PFSK-1 (cell line): ENCODE results near the gene KMT2D.

ENCODE experiments used
- FOXP2 ChIP-seq: optimal IDR thresholded peaks from 2 replicates; pipeline ENCODE3; 2011; ENCODE audit warnings: borderline replicate concordance, control low read depth, inconsistent platforms; ENCODE audit not compliant: insufficient read depth; ENCODE audit errors: extremely low read length, extremely low read depth
- POLR2AphosphoS5 ChIP-seq: IDR thresholded peaks from 2 replicates; pipeline ENCODE4 v1.6.1; 2012; ENCODE audit warnings: low read depth, mild to moderate bottlenecking, control low read depth, low read length, moderate library complexity
- SIN3A ChIP-seq: IDR thresholded peaks from 2 replicates; pipeline ENCODE4 v1.6.1; 2012; ENCODE audit warnings: mild to moderate bottlenecking, low read length, moderate library complexity, borderline replicate concordance; ENCODE audit not compliant: insufficient read depth
- TAF1 ChIP-seq: IDR thresholded peaks from 2 replicates; pipeline ENCODE4 v1.6.1; 2012; ENCODE audit warnings: low read length, control low read depth, borderline replicate concordance; ENCODE audit not compliant: insufficient read depth
- TF ChIP-seq, protein P1 (sequence below), 2 experiments: IDR thresholded peaks; 2 replicates each; pipeline versions ENCODE4 v1.6.1 to v1.8.0; 2011 to 2012; ENCODE audit warnings: low read depth in 2 of 2, low read length in 2 of 2, control low read depth in 1 of 2, inconsistent platforms in 1 of 2, mild to moderate bottlenecking in 1 of 2, moderate library complexity in 1 of 2; ENCODE audit not compliant: insufficient read depth in 1 of 2

KMT2D gene

DNA sequence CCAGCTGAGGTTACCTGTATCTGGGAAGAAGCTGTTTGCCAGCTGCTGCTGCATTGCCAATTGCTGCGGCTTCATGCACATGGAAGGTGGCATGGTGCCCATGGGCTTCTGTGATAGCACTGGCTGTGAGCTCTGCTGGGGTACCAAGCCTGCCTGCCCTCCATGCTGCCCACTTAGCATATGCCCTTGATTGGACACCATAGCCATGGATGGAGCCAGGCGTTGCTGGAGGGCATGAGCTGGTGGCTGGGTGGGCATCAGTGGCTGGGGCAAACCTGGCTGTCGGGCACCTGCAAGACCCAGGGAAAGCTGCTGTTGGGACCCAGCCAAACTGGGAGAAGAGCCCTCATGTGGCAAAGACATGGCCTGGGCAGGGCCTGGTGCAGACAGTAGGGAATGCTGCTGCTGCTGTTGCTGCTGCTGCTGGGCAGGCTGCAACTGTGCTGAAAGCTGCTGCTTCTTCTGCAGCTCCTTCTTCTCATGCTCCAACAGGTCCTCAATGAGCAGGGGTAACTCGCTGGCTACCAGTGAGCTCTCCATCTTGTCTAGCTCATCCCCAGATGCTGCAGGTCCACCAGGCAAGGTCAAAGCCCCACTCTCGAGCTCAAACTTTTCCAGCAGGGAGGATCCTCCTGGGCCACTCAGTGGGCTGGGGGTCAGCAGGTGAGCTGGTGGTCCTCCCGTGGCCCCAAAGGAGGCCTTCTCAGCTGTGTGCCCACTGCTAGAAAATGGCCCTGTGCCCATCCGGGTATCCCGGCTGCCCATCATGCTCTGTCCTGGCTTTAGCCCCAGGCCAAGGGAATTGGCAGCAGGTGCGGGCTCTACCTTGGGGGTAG is 23.3 kb downstream of the KMT2D start:
- TF ChIP-seq FOXP2 (no peak), TAF1 (no peak), SIN3A (no peak), POLR2AphosphoS5 (no peak)
- TF ChIP-seq, protein P1, sequence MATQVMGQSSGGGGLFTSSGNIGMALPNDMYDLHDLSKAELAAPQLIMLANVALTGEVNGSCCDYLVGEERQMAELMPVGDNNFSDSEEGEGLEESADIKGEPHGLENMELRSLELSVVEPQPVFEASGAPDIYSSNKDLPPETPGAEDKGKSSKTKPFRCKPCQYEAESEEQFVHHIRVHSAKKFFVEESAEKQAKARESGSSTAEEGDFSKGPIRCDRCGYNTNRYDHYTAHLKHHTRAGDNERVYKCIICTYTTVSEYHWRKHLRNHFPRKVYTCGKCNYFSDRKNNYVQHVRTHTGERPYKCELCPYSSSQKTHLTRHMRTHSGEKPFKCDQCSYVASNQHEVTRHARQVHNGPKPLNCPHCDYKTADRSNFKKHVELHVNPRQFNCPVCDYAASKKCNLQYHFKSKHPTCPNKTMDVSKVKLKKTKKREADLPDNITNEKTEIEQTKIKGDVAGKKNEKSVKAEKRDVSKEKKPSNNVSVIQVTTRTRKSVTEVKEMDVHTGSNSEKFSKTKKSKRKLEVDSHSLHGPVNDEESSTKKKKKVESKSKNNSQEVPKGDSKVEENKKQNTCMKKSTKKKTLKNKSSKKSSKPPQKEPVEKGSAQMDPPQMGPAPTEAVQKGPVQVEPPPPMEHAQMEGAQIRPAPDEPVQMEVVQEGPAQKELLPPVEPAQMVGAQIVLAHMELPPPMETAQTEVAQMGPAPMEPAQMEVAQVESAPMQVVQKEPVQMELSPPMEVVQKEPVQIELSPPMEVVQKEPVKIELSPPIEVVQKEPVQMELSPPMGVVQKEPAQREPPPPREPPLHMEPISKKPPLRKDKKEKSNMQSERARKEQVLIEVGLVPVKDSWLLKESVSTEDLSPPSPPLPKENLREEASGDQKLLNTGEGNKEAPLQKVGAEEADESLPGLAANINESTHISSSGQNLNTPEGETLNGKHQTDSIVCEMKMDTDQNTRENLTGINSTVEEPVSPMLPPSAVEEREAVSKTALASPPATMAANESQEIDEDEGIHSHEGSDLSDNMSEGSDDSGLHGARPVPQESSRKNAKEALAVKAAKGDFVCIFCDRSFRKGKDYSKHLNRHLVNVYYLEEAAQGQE (IDR thresholded peaks at IDR 0.05; ENCODE audit: insufficient read depth in 1 of 2, low read depth in 2 of 2, low read length in 2 of 2), result no peak

DNA sequence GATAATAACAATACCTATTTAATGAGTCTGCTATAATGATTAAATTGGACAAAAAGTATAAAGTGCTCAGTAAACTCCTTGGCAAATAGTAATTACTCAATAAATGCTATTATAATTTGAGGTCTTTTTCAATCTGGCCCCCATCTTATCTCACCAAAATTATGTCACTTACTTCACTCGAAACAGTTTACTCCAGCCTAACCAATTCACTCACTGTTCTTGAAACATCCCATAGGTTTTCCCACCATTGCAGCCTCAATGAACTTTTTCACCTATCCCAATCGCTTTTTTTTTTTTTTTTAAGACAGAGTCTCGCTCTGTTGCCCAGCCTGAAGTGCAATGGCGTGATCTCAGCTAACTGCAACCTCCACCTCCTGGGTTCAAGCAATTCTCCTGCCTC is 24.6 kb downstream of the KMT2D start:
- TF ChIP-seq, protein P1 (IDR thresholded peaks at IDR 0.05; ENCODE audit: insufficient read depth in 1 of 2, low read depth in 2 of 2, low read length in 2 of 2), result no peak
- no peak for TF ChIP-seq POLR2AphosphoS5
- TF ChIP-seq FOXP2, result no peak
- no peak for TF ChIP-seq TAF1
- TF ChIP-seq SIN3A, result no peak

DNA sequence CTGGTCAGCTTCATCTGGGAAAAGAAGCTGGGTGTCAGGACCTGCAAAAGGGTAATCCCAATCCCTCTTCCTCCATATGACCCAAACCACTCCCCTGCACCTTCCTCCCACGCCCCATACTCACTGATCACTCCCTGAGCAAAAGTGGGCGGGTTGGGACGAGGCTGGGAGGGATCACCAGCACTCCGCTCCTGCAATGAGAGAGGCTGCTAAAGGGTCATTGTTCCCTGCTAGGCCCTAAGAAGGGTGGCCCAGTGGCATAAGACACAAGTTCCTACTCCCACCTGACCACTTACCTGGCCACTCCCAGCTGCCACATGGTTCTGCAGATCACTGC is 26.3 kb downstream of the KMT2D start:
- TF ChIP-seq FOXP2 (no peak), POLR2AphosphoS5 (no peak), SIN3A (no peak), TAF1 (no peak)
- TF ChIP-seq, protein P1 (IDR thresholded peaks at IDR 0.05; ENCODE audit: insufficient read depth in 1 of 2, low read depth in 2 of 2, low read length in 2 of 2), result no peak

DNA sequence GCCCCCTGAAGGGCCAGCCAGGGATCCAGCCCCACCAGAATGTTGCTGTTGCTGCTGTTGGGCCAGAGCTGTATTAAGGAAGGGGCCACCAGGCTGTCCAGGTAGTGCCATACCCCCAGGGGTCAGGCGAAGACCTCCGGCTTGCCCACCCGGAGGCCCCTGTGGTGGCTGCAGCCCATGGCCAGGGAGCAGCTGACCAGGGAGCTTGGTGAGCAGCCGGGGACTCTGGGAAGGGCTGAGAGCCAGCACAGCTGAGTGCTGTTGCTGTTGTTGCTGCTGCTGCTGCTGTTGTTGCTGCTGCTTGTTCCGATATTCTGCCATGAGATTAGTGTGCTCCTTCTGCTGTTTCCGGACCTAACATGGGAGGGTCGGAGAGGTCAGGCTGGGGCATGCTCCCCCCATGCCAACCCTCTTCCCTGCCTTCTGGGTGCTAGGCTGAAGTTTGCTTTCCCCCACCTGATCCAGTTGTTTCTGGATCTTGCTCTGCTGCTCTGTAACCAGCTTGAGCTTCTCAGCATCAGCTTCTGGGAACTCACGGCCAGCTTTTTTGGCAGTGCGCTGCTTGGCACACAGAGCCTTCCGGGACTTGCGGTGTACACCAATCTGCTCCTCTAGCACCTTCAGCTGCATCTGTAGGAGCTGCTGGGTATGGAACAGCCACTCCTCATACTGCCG is 26.8 kb downstream of the KMT2D start:
- TF ChIP-seq TAF1 (no peak), POLR2AphosphoS5 (no peak), SIN3A (no peak), FOXP2 (no peak)
- TF ChIP-seq, protein P1 (IDR thresholded peaks at IDR 0.05; ENCODE audit: insufficient read depth in 1 of 2, low read depth in 2 of 2, low read length in 2 of 2), result no peak
